HG03139 (cell line): Measurements from ENCODE around the gene POMGNT1.

Source experiments
- ATAC-seq: cut with Tn5 transposase; IDR thresholded peaks from one replicate; pipeline ENCODE4 v1.9.1; 2021; ENCODE audit not compliant: unreplicated experiment

POMGNT1 gene

DNA sequence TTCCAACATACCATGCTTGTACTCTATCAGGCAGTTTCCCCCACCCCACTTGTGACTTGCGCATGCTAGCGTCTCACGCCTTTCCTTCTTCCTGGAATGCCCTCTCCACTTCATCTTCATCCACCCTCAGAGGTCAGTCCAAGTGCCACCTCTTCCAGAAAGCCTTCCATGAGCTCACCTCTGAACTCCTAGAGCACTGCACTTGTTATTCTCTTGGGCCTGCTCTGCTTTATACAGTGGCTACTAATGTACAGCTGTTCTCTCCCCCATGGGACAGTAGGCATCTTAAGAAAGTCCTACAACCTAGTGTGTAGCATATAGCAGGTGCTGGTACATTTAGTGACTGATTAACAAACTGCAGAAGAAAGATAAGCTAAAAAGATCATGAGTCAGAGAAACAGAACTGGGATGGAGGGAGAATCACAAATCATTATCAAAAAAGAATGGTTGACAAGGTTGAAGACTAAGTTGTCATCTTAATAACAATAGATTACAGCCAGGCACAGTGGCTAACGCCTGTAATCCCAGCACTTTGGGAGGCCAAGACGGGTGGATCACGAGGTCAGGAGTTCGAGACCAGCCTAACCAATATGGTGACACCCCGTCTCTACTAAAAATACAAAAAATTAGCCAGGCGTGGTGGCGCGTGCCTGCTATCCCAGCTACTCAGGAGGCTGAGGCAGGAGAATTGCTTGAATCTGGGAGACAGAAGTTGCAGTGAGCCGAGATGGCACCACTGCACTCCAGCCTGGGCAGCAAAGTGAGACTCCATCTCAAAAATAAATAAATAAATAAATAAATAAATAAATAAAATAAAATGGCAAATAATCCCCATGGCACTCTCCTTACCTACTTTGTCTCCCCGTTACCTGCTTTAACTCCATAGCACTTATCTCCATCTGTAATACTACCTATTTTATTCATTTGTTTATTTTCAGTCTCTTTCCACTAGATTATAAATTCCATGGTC is 39.6 kb downstream of the POMGNT1 start:
- peak; percentile 79 for ATAC-seq

DNA sequence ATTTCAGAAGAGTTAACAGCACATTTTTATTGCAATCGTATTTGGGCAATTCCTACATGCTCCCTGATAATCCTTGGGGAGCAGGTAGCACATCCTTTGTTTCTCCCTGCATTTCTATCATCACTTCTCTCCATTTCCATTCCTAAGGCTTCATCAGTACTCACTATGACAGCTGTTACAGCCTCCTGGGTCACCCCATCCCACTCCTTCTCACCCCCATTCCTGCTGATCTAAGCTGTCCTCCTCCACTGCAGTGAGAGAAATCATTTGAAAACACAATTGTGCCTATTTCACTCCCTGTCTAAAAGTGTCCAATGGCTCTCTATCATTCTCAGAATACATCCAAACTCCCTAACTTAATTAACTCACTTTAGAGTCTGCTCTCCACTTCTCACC is 40.3 kb downstream of the POMGNT1 start:
- ATAC-seq, result no peak

DNA sequence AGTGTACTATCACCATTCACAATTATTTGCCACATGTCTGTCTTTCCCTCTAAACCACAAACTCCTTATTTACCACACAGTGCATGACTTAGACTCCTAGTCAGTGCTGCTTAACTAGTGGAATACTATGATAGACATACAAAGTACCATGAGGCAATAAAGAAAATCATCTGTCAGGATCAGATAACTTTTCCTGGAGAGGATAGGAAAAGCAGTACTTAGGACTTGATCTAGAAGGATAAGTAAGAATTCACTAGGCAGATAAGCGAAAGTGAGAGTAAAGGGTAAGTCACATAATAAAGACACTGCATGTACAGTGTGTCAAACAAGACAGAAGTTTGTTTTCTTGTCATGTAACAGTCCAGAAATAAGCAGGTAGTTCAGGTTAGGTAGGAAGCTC is 44.5 kb downstream of the POMGNT1 start:
- ATAC-seq, result no peak

GRCh38 chr1:46153228-46153627 is 45.0 kb downstream of the POMGNT1 start:
- no peak for ATAC-seq

DNA sequence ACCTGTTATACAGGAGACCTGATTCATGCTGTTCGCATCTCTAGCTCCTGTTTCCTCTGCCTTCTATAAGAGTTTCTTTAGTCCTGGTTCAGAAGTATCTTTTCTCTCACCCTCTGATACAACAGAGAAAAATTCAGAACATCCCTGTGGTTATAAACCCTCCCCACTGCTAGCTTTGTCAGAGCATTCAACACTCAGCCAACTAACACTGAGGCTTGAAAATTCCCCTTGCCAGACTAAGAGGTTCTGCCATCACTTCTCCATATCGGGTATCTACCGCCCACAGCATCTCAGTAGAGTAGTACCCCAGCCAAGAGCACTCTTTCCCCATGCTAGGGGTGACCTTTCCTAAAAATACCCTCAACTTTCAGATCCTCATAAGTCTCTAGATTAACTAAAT is 46.2 kb downstream of the POMGNT1 start:
- no peak for ATAC-seq

DNA sequence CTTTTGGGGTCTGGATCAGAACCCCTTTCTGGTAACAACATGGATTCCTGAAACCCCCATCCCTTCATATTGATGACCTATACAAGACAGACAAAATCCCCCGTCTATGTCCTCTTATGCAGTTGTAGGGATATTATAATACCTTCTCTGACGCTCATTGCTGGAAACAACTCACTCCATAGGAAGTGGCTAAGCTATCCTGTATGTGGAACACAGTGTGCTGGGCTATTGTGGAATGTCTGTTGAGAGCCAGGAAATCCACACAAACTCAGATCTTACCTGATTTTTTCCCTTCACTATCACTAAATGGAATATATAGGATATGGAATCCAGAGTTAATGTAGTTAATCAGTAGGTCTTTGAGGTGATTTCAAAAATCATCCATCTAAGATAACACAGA is 48.1 kb downstream of the POMGNT1 start:
- no peak for ATAC-seq

- ATAC-seq, result no peak
These were observed 49.9 kb downstream of the POMGNT1 start for GRCh38 chr1:46148318-46148717.
